ENCODE measurements around the gene PIWIL4.

PIWIL4 gene

GRCh38 chr11:94567181-94567670, at the start of gene PIWIL4:
Gene PIWIL4, plus strand, starts transcription at chr11:94567368. Its CDS starts 151 bp downstream, at chr11:94567519.
- no peak for DNase-seq

GRCh38 chr11:94518300-94518699, 48.9 kb upstream of the PIWIL4 start:
- no peak for DNase-seq

- no peak for DNase-seq
Measured at GRCh38 chr11:94519478-94520084, 47.6 kb upstream of the PIWIL4 start.

- no peak for DNase-seq
Measured at GRCh38 chr11:94521684-94522083, 45.5 kb upstream of the PIWIL4 start.

- no peak for DNase-seq
Measured at GRCh38 chr11:94524341-94524740, 42.8 kb upstream of the PIWIL4 start.

GRCh38 chr11:94525546-94526324, 41.4 kb upstream of the PIWIL4 start:
- no peak for DNase-seq

- DNase-seq, result no peak
Measured at GRCh38 chr11:94526645-94527438, 40.3 kb upstream of the PIWIL4 start.

GRCh38 chr11:94528551-94528950, 38.6 kb upstream of the PIWIL4 start:
- no peak for DNase-seq

GRCh38 chr11:94532211-94532610, 35.0 kb upstream of the PIWIL4 start:
- no peak for DNase-seq

- no peak for DNase-seq
Measured at GRCh38 chr11:94533206-94533605, 34.0 kb upstream of the PIWIL4 start.

- no peak for DNase-seq
Measured at GRCh38 chr11:94533696-94534630, 33.2 kb upstream of the PIWIL4 start.

- no peak for DNase-seq
Measured at GRCh38 chr11:94536386-94536785, 30.8 kb upstream of the PIWIL4 start.

GRCh38 chr11:94537031-94537600, 30.1 kb upstream of the PIWIL4 start:
- no peak for DNase-seq

GRCh38 chr11:94539420-94539819, 27.7 kb upstream of the PIWIL4 start:
- no peak for DNase-seq

GRCh38 chr11:94543695-94544645, 23.2 kb upstream of the PIWIL4 start, which contains the start of gene FUT4:
Gene FUT4, plus strand, starts transcription at chr11:94543921. Its CDS starts 213 bp downstream, at chr11:94544134.
- peak; percentile 79 for DNase-seq

- DNase-seq, result no peak
Measured at GRCh38 chr11:94544646-94545263, 22.4 kb upstream of the PIWIL4 start.

GRCh38 chr11:94545264-94546161, 21.7 kb upstream of the PIWIL4 start:
- no peak for DNase-seq

- no peak for DNase-seq
Measured at GRCh38 chr11:94546162-94546470, 21.1 kb upstream of the PIWIL4 start.

- DNase-seq, result no peak
Measured at GRCh38 chr11:94546886-94547285, 20.3 kb upstream of the PIWIL4 start.

Measured in activated T-cell treated with anti-CD3 and anti-CD28 coated beads, Interleukin-2, amount 50 U/mL, for 1 hour (primary cell).